H9 (cell line): ENCODE data around the gene SEMA3D. TPM values are rescaled to one million over a fixed set of nuclear protein-coding genes. Genes with fewer than 3 reads are reported as not detected.

Source experiments
- DNase-seq: peaks from one replicate; pipeline ENCODE4 v3.0.0-alpha.2; 2017
- H2AFZ ChIP-seq: one replicate; pipeline ENCODE4 v1.6.1; 2013; ENCODE audit warnings: mild to moderate bottlenecking, low read length, control low read depth, moderate library complexity
- H2AK5ac ChIP-seq: 2 replicates; pipeline ENCODE4 v1.6.1; 2013; ENCODE audit warnings: low read length, control low read depth, mixed read lengths; ENCODE audit not compliant: insufficient read length
- H2BK120ac ChIP-seq: one replicate; pipeline ENCODE4 v1.6.1; 2013; ENCODE audit warnings: low read depth, mild to moderate bottlenecking, low read length, control low read depth, inconsistent platforms; ENCODE audit not compliant: poor library complexity, severe bottlenecking
- H2BK12ac ChIP-seq: 2 replicates; pipeline ENCODE4 v1.6.1; 2013; ENCODE audit warnings: low read length, control low read depth, mixed read lengths, low read depth; ENCODE audit not compliant: insufficient read length
- H2BK15ac ChIP-seq: 2 replicates; pipeline ENCODE4 v1.6.1; 2013; ENCODE audit warnings: low read depth, low read length, control low read depth
- H2BK20ac ChIP-seq: one replicate; pipeline ENCODE4 v1.6.1; 2013; ENCODE audit warnings: low read depth, mild to moderate bottlenecking, low read length, control low read depth, inconsistent platforms; ENCODE audit not compliant: poor library complexity, severe bottlenecking
- H2BK5ac ChIP-seq: 2 replicates; pipeline ENCODE4 v1.6.1; 2013; ENCODE audit warnings: low read length, control low read depth, mixed read lengths; ENCODE audit not compliant: insufficient read length
- H3K14ac ChIP-seq: 2 replicates; pipeline ENCODE4 v1.6.1; 2013; ENCODE audit warnings: low read length, control low read depth; ENCODE audit not compliant: insufficient read depth
- H3K18ac ChIP-seq: 2 replicates; pipeline ENCODE4 v1.6.1; 2013; ENCODE audit warnings: low read depth, mild to moderate bottlenecking, mixed read lengths, low read length, control low read depth; ENCODE audit not compliant: insufficient read length
- H3K23ac ChIP-seq: 2 replicates; pipeline ENCODE4 v1.6.1; 2013; ENCODE audit warnings: low read length, control low read depth, mixed read lengths, low read depth; ENCODE audit not compliant: insufficient read length
- H3K23me2 ChIP-seq: 2 replicates; pipeline ENCODE4 v1.6.1; 2013; ENCODE audit warnings: low read depth, mild to moderate bottlenecking, mixed read lengths, low read length, control low read depth; ENCODE audit not compliant: insufficient read length, poor library complexity, severe bottlenecking
- H3K27ac ChIP-seq: 2 replicates; pipeline ENCODE4 v1.5.1; 2013; ENCODE audit warnings: low read length, control low read depth, mixed read lengths, low read depth; ENCODE audit not compliant: insufficient read length
- H3K27me3 ChIP-seq: 2 replicates; pipeline ENCODE4 v1.6.1; 2013; ENCODE audit warnings: low read length, control low read depth, inconsistent platforms; ENCODE audit not compliant: insufficient read depth
- H3K4ac ChIP-seq: 2 replicates; pipeline ENCODE4 v1.6.1; 2013; ENCODE audit warnings: low read depth, mild to moderate bottlenecking, control low read depth, inconsistent platforms, low read length, moderate library complexity
- H3K4me1 ChIP-seq: 2 replicates; pipeline ENCODE4 v1.6.1; 2013; ENCODE audit warnings: low read length, control low read depth, inconsistent platforms; ENCODE audit not compliant: insufficient read depth
- H3K4me2 ChIP-seq: 2 replicates; pipeline ENCODE4 v1.6.1; 2013; ENCODE audit warnings: low read length, control low read depth, mixed read lengths; ENCODE audit not compliant: insufficient read length, insufficient read depth
- H3K56ac ChIP-seq: 2 replicates; pipeline ENCODE4 v1.6.1; 2013; ENCODE audit warnings: low read depth, mild to moderate bottlenecking, mixed read lengths, low read length, control low read depth; ENCODE audit not compliant: insufficient read length
- H3K79me1 ChIP-seq: 2 replicates; pipeline ENCODE4 v1.6.1; 2013; ENCODE audit warnings: low read depth, mild to moderate bottlenecking, moderate library complexity, low read length, control low read depth, inconsistent platforms; ENCODE audit not compliant: insufficient read depth, poor library complexity, severe bottlenecking
- H3K79me2 ChIP-seq: 2 replicates; pipeline ENCODE4 v1.6.1; 2013; ENCODE audit warnings: low read length, control low read depth, inconsistent platforms; ENCODE audit not compliant: insufficient read depth
- H3K9ac ChIP-seq: 2 replicates; pipeline ENCODE4 v1.6.1; 2013; ENCODE audit warnings: low read length, control low read depth, mixed read lengths; ENCODE audit not compliant: insufficient read length; ENCODE audit errors: extremely low read depth
- H3K9me3 ChIP-seq: one replicate; pipeline ENCODE4 v1.6.1; 2013; ENCODE audit warnings: low read depth, low read length, inconsistent platforms; ENCODE audit not compliant: control insufficient read depth
- H3T11ph ChIP-seq: one replicate; pipeline ENCODE4 v1.6.1; 2013; ENCODE audit warnings: mild to moderate bottlenecking, low read length, control low read depth, inconsistent platforms
- H4K20me1 ChIP-seq: one replicate; pipeline ENCODE4 v1.6.1; 2013; ENCODE audit not compliant: control insufficient read depth, insufficient read length, insufficient read depth
- H4K5ac ChIP-seq: 2 replicates; pipeline ENCODE4 v1.6.1; 2013; ENCODE audit warnings: low read depth, mild to moderate bottlenecking, mixed read lengths, low read length, control low read depth; ENCODE audit not compliant: insufficient read length
- H4K8ac ChIP-seq: replicated peaks from 2 replicates; pipeline ENCODE4 v1.6.1; 2013; ENCODE audit warnings: low read length, control low read depth, mixed read lengths, low read depth; ENCODE audit not compliant: insufficient read length
- H4K91ac ChIP-seq: 2 replicates; pipeline ENCODE4 v1.6.1; 2013; ENCODE audit warnings: low read depth, mild to moderate bottlenecking, moderate library complexity, mixed read lengths, low read length, control low read depth; ENCODE audit not compliant: insufficient read length
- H3K27ac Mint-ChIP-seq, 3 experiments: 2 replicates in 2 of 3; 3 replicates in 1 of 3; pipeline ENCODE4 v1.8.0; 2020 to 2021; ENCODE audit warnings: mixed read lengths in 3 of 3, mild to moderate bottlenecking in 1 of 3, moderate library complexity in 1 of 3
- H3K27me3 Mint-ChIP-seq: 2 replicates; pipeline ENCODE4 v1.8.0; 2021; ENCODE audit warnings: low read depth, mild to moderate bottlenecking, moderate library complexity, mixed read lengths
- H3K36me3 Mint-ChIP-seq, 3 experiments: 2 replicates in 2 of 3; 3 replicates in 1 of 3; pipeline ENCODE4 v1.8.0; 2020 to 2021; ENCODE audit warnings: low read depth in 3 of 3, mixed read lengths in 3 of 3; ENCODE audit not compliant: insufficient read depth in 1 of 3
- H3K4me1 Mint-ChIP-seq, 2 experiments: 2 replicates each; pipeline ENCODE4 v1.8.0; 2020; ENCODE audit warnings: mixed read lengths in 2 of 2
- H3K4me3 Mint-ChIP-seq, 2 experiments: 2 replicates in 1 of 2; 3 replicates in 1 of 2; pipeline ENCODE4 v1.8.0; 2020 to 2021; ENCODE audit warnings: mild to moderate bottlenecking in 2 of 2, mixed read lengths in 2 of 2, moderate library complexity in 1 of 2
- H3K9me3 Mint-ChIP-seq, 2 experiments: 2 replicates in 1 of 2; 3 replicates in 1 of 2; pipeline ENCODE4 v1.8.0; 2020; ENCODE audit warnings: mild to moderate bottlenecking in 2 of 2, mixed read lengths in 2 of 2, moderate library complexity in 1 of 2
- WGBS: extraction: QIAGEN DNeasy Blood & Tissue Kit; methylation state at CpG from one replicate; pipeline ENCODE4 v1.1.7; 2013; ENCODE audit warnings: missing lambda C conversion rate, low lambda C conversion rate, mixed read lengths; ENCODE audit not compliant: insufficient read length; ENCODE audit errors: extremely low coverage; 5-methylcytosine and 5-hydroxymethylcytosine counted together
- total RNA-seq: library from RNA; stranded (reverse); gene quantifications from 2 replicates; pipeline ENCODE4 v1.2.1, GENCODE V29; 2021
- TF ChIP-seq, protein P1 (sequence below): fragments of 200-600 bp; sonication (generic); conservative IDR thresholded peaks from 3 replicates; pipeline ENCODE4 v1.8.0; 2021; ENCODE audit warnings: antibody characterized with exemption, mild to moderate bottlenecking

Gene SEMA3D
- total RNA-seq, 1 experiment from 2014 or later: 5.4 TPM

DNA sequence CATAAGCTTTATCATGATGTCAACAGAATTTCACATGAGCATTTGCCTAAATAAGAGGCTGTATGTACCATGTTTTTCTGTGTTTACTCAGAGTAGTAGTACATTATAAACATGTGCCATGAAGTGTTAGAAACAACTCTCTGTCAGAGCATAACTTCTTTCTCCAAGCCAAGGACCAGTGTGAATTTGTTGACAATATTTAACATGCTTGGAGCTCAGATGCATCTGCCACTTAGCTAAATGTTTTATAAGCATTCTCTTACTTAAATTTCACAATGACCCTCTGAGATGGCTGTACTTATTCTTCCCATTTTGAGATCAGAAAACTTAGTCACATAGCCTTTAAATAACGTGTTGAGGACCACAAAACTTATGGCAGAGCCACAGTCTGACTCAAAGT is 105.0 kb downstream of the SEMA3D start:
- no peaks in the 10 kb centered on the region for H3K4me1 ChIP-seq

More for the DNA sequence above, 105.0 kb downstream of the SEMA3D start:
- Histone ChIP-seq H3K79me2 (no peaks in the 10 kb centered on the region), H3K27me3 (no peaks in the 10 kb centered on the region), H3K4ac (no peak overlapping the region), H3T11ph (no peak overlapping the region), H3K9me3 (no peaks in the 10 kb centered on the region), H2AK5ac (no peak overlapping the region), H2BK12ac (no peak overlapping the region), H3K14ac (no peak overlapping the region), H2BK5ac (no peak overlapping the region), H3K23me2 (no peaks in the 10 kb centered on the region), H2BK120ac (no peak overlapping the region), H3K18ac (no peak overlapping the region), H4K5ac (no peak overlapping the region), H3K4me2 (no peak overlapping the region), H2AFZ (no peak overlapping the region), H3K79me1 (no peaks in the 10 kb centered on the region), H2BK15ac (no peak overlapping the region), H3K56ac (no peak overlapping the region), H3K23ac (no peak overlapping the region), H4K8ac (no peak overlapping the region), H3K9ac (no peak overlapping the region), H4K91ac (no peak overlapping the region), H2BK20ac (no peak overlapping the region), H4K20me1 (no peaks in the 10 kb centered on the region), H3K27ac (no peak overlapping the region)
- Mint-ChIP-seq H3K27ac (no peak overlapping the region), H3K4me3 (no peak overlapping the region), H3K36me3 (no peaks in the 10 kb centered on the region; a peak in 1 of 7 replicates), H3K4me1 (no peaks in the 10 kb centered on the region), H3K9me3 (no peaks in the 10 kb centered on the region), H3K27me3 (no peaks in the 10 kb centered on the region)
- TF ChIP-seq, protein P1, sequence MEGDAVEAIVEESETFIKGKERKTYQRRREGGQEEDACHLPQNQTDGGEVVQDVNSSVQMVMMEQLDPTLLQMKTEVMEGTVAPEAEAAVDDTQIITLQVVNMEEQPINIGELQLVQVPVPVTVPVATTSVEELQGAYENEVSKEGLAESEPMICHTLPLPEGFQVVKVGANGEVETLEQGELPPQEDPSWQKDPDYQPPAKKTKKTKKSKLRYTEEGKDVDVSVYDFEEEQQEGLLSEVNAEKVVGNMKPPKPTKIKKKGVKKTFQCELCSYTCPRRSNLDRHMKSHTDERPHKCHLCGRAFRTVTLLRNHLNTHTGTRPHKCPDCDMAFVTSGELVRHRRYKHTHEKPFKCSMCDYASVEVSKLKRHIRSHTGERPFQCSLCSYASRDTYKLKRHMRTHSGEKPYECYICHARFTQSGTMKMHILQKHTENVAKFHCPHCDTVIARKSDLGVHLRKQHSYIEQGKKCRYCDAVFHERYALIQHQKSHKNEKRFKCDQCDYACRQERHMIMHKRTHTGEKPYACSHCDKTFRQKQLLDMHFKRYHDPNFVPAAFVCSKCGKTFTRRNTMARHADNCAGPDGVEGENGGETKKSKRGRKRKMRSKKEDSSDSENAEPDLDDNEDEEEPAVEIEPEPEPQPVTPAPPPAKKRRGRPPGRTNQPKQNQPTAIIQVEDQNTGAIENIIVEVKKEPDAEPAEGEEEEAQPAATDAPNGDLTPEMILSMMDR: no peak
- DNase-seq: no peak
- no CpG with 5 or more reads among the region's 1 CpG for WGBS
